HG02623 (cell line): ENCODE data around the gene PATZ1.
A peak's percentile ranks its signal among the peaks of the same experiment; 100 is the strongest.
"Not testable (repeated sequence)": the region's sequence is repeated elsewhere in the genome, so short reads cannot be mapped to it uniquely, and the experiment has no call there.

Source experiments
- ATAC-seq: cut with Tn5 transposase; IDR thresholded peaks from one replicate; pipeline ENCODE4 v1.9.1; 2021; ENCODE audit warnings: moderate library complexity; ENCODE audit not compliant: unreplicated experiment

PATZ1 gene, protein sequence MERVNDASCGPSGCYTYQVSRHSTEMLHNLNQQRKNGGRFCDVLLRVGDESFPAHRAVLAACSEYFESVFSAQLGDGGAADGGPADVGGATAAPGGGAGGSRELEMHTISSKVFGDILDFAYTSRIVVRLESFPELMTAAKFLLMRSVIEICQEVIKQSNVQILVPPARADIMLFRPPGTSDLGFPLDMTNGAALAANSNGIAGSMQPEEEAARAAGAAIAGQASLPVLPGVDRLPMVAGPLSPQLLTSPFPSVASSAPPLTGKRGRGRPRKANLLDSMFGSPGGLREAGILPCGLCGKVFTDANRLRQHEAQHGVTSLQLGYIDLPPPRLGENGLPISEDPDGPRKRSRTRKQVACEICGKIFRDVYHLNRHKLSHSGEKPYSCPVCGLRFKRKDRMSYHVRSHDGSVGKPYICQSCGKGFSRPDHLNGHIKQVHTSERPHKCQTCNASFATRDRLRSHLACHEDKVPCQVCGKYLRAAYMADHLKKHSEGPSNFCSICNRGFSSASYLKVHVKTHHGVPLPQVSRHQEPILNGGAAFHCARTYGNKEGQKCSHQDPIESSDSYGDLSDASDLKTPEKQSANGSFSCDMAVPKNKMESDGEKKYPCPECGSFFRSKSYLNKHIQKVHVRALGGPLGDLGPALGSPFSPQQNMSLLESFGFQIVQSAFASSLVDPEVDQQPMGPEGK

GRCh38 chr22:31346255-31346732, at the start of gene PATZ1:
PATZ1 (minus strand) TSS chr22:31346346; CDS start chr22:31345602, 744 bp downstream.
- ATAC-seq, result peak; percentile 27

DNA sequence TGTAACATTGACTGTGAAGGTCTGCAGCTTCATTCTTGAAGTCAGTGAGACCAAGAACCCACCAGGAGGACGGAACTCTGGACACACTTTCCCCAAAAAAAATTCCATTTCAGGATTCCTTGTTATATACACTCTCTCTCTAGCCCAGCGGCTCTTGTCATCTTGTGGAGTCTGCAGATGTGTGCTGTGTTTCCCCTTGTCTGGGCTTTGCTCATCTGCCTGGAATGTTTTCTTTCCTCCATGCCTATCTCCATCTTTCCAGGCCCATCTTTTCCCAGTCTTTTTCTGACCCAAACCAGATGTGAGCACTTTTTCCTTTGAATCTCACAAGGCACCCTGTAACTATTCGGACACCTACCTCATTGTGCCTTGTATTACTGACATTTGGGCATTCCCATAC, 48.2 kb upstream of the PATZ1 start:
- ATAC-seq, result no peak

DNA sequence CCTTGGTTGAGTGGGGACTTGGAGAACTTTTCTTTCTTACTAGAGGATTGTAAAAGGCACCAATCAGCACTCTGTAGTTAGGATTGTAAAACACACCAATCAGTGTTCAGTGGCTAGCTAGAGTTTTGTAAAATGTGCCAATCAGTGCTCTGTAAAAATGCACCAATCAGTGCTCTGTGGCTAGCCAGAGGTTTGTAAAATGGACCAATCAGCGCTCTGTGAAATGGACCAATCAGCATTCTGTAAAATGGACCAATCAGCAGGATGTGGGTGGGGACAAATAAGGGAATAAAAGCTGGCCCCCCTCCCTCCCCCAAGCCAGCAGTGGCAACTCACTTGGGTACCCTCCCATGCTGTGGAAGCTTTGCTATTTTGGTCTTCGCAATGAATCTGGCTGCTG, 47.7 kb upstream of the PATZ1 start:
- ATAC-seq, result no peak

DNA sequence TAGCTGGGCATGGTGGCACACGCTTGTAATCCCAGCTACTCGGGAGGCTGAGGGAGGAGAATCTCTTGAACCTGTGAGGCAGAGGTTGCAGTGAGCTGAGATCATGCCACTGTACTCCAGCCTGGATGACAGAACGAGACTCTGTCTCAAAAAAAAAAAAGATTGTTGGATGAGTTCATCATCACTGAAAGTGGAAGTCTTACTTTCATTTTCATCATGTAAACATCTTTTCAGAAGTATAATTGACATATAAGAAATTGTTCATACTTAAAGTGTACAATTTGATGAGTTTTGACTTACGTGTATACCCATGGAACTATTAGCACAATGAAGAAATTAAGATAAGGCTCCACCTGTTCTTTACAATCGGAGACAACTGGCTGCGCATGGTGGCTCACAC, 32.5 kb upstream of the PATZ1 start:
- ATAC-seq, result not testable (repeated sequence)

DNA sequence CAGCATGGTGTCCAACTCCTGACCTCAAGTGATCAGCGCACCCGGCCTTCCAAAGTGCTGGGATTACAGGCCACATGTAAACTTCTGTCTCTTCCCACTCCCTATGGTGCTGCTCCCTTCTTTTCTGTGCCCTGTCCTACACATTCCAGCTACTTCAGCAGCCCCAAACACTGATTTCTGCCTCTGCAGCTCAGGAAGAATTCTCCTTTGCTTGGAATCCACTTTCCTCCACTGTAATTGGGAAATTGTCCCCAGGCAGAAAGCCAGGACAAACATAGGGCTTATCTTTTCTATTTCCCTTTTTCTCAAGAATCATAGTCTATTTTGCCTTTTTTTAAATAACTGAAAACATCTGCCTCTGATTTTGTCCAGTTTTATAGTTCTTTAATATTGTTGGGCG, 32.0 kb upstream of the PATZ1 start:
- ATAC-seq, result no peak

DNA sequence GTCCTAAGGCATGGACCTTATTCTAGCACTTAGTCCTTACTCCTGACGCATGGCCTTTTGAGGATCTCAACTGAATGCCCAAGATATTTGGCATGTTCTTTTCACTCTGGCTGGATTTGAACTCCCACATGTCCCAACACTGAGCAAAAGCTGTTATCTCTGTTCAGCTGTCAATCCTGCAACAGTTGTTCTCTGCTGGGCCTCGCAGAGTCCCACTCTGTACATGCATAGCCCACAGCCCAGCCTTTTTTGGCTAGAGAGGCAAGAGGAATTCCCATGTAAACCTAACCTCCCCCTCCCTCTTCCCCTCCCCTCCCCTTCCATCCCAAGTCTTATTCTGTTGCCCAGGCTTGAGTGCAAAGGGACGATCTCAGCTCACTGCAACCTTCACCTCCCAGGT, 31.5 kb upstream of the PATZ1 start:
- ATAC-seq, result no peak

GRCh38 chr22:31367426-31367825, 21.3 kb upstream of the PATZ1 start:
- ATAC-seq, result no peak

- ATAC-seq, result no peak
Measured at GRCh38 chr22:31363885-31364465, 17.8 kb upstream of the PATZ1 start.

GRCh38 chr22:31361743-31362142, 15.6 kb upstream of the PATZ1 start:
- ATAC-seq, result no peak

DNA sequence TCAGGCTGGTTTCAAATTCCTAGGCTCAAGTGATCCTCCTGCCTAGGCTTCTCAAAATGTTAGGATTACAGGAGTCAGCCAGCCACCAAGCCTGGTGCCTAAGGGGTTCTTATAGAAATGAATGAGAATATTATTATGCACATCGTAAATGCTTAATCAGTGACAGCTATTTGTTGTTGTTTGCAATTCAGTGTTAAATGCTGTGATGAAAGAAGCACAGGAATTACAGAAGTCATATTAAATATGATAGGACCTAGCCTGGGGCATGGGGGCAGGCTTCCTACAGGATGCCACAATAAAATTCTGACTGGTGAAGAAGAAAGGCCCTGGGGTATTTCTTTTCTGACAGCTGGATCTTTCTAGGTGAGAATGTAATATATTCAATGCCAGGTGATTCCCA, 13.9 kb upstream of the PATZ1 start:
- ATAC-seq, result no peak

- ATAC-seq, result no peak
Measured at GRCh38 chr22:31354515-31354914, 8.4 kb upstream of the PATZ1 start.

- no peak for ATAC-seq
Measured at GRCh38 chr22:31350410-31350863, 4.3 kb upstream of the PATZ1 start.

GRCh38 chr22:31349960-31350359, 3.8 kb upstream of the PATZ1 start:
- ATAC-seq, result no peak

GRCh38 chr22:31348766-31349165, 2.6 kb upstream of the PATZ1 start:
- ATAC-seq, result no peak

DNA sequence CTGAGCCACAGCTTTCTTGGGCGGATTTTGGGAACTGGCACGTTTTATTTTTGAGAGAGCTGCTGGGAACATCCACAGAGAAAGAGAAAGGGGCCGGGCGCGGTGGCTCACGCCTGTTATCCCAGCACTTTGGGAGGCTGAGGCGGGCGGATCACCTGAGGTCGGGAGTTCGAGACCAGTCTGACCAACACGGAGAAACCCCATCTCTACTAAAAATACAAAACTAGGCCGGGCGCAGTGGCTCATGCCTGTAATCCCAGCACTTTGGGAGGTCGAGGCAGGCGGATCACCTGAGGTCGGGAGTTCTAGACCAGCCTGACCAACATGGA, 1.8 kb upstream of the PATZ1 start:
- not testable (repeated sequence) for ATAC-seq

DNA sequence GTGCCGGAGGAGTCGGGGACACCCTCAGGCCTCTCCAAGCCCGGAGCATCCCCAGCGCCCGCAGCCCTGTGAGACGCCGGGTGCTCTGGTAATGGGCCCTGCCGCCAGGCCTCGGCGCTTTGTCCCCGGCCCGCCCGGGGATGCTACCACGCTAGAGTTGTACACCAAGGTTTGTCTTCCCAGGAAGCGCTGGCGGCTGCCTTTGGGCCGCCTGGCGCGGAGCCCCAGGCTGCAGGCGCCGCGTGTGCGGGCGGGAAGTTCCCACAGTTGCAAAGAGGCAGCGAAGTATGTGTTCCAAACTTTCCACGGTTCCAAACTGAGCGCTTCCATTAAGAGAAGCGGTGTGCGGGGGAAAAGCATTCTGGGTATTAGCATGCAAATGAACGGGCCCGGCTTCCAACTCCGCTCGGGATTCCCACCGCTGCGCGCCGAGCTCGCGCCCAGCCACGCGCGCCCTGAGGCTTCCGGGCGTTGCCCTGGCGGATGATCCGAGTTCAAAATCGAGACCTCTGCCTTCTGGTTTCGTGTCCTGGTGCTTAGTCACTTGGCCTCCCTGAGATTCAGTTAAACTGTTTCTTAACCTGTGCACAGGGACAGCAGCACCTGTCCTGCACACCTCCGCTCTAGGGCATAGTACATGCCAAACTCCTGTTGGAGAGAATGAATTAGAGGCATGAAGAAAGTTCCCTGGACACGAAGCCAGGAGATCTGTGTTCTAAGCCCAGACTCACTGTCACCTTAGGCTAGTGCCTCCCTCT, 1.3 kb upstream of the PATZ1 start:
- ATAC-seq, result no peak

- ATAC-seq, result no peak
Measured at GRCh38 chr22:31346733-31347250, 646 bp upstream of the PATZ1 start.

DNA sequence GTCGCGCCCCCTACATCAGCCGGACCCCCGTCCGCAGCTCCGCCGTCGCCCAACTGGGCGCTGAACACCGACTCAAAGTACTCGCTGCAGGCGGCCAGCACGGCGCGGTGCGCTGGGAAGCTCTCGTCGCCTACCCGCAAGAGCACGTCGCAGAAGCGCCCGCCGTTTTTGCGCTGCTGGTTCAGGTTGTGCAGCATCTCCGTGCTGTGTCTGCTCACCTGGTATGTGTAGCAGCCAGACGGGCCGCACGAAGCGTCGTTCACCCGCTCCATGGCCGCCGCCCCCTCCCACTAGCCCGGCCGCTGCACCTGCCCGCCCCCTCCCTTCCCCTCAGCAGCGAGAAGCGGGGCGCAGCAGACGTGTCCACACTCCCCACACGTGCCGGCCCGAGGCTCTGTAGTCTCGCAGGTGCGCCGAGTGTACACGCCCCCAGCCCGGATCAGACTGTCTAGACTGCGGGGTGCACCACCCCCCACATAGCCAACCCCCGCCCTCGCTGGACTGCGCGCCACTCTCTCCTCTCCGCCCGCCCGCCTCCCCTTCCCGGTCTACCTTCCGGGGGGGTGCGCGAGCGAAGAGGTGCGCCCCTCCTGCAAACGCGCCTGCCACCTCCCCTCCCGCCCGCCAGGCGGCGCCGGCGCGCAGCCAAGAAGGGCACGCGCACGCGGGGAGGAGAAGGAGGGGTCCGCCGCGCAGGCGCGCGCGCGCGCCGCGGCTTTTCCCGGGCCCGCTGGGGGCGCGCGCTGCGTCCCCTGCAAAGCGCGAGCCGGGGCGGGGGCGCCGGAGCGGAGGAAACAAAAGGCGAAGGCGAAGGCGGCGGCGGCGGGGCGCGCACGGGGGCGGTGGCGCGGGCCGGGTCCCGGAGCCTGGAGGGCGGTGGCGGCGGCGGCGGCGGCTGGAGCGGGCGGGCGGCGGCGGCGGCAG, 553 bp downstream of the PATZ1 start:
- peak; percentile 36 for ATAC-seq

GRCh38 chr22:31344578-31345330, 1.4 kb downstream of the PATZ1 start:
- ATAC-seq, result no peak
